NCI-H128 (cell line): ENCODE data around the gene HDAC4.

Experiments used
- DNase-seq: peaks from one replicate; lab custom pipeline; 2025; ENCODE audit not compliant: unreplicated experiment; lab: John Stamatoyannopoulos, UW

HDAC4 gene

DNA sequence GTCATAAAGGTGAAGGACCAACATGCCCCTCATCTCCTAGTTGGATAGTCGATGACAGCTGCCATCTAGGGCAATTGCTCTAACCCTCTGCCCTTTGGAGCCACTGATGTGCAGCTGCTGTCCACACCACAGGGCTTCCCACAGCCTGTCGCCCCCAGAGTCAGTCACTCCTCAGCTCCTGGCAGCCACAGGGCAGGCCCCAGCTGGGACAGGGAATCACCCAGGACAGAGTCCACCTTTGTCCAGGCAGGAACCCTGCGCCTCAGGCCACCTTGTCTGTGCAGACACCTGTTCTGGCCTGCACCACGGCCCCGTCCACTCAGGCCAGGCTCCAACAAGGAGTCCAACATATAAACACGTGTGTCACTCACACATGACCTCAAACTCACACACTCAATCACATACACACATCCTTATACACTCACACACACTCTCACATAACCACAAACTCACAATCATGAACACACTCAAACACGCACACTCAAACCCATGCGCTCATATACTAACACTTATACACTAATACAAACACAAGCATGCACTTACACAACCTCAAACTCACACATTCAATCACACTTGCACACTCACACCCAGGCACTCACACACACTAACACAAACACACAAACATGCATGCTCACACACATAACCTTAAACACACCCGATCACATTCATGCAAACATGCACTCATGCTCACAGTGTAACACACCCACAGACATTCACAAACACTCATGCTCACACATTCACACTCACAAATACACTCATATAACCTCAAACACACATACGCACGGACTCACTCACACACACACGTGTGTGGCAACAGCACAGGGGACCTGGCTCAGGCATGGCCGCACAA, 29.7 kb downstream of the HDAC4 start:
- DNase-seq, result no peak

DNA sequence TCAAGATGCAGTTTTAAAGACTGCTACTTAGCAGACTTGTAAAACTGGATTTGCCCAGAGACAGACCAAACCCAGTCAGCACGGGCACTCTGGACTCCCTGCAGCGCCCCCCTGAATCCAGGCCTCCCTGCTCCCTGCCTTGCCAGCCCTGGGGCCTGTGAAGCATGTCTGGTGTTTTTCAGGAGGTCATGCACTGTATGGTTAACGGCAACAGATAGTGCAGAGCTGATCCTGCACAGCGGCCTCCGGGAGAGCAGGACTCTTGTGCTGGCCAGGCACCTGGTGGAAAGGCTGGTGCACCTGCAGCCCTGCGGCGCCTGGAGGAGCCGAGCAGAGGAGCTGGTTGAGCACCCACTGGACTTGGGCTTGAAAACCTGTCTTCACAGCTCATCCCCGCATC, 30.4 kb downstream of the HDAC4 start:
- no peak for DNase-seq

DNA sequence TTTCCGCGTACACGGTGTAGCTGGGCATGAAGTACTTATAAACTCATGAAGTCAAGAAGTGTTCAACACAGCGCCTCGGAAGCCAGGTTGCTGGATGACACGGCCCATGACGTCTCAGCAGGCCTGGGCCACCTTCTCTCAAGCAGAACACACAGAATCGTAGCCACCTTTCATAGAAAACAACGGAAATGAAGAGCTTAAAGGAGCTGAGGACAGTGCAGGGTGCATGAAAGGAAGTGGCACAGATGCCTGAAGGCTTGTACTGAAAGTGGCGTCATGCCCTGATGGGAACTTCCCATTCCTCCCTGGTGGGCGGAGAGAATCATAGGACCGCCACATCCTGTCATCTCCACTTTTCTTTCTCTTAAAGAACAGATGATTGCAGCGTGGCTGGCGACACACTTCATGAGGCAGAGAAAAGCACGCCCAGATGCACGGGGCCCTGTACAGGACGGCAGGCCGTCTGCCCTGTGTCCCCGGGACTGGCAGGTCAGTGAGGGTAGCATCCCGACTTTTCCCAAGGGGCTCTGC, 31.1 kb downstream of the HDAC4 start:
- no peak for DNase-seq

DNA sequence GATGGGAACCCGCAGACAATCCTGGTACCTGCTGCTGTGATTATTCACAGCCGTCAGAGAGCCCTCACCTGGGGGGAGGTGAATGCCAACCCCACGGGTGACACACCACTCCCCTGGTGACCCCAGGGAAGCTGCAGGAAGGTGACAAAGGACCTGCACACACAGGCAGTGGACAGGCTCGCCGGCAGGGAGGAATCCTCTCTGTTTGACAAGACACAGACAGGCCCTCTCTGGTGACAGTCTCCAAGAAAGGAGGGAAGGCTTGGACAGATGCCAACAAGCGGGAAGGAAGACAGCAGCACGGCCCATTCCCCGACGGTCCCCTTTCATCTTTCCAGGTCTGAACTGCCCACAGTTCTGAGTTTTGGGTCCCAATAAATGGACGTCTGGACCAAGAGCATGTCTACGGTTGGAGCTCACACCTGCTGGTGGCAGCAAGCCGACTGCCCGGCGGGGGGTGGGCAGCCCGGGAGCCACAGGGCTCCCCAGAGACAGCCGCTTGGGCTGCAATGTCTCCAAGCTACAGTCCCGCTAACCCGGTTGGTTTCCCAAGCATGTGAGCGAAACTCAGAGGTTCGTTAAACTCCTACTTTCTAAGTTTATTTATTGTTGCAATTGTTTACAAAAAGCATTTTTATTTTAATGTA, 31.8 kb downstream of the HDAC4 start:
- DNase-seq, result no peak

DNA sequence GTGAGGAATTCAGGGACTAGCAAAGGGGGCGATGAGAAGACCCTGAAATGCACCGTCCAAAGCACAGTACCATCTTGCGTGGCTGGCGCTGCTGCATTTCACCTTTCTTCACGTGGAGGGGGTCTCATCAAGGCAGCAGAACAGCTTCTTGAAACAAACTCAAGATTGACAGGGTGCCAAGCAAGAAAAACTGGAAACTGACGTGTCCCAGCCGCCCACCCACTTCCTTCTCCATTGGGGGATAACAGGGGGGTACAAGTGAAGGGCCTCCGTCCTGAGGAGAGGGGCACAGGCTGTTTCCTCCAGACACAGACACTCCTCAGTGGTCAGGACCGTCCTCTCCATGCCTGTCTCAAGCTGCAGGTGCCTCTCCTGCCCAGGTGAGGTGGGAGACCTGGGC, 32.5 kb downstream of the HDAC4 start:
- no peak for DNase-seq

DNA sequence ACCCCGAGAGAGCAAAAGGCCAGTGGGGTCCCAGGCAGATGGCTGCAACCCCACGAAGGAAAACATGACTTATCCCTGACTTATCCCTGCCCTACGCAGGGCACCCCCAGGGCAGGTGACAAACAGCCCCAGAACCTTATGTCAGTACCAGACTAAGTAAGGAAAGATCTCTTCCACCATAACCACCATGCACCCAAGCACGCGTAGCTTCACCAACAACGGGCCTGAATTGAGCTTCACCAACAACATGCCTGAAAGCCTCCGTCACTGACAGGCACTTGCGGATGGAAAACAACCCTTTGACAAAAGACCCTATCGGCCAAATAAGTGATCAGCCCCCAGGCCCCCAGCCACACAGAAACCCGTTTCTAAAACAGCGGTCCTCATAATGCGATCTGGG, 34.1 kb downstream of the HDAC4 start:
- no peak for DNase-seq

DNA sequence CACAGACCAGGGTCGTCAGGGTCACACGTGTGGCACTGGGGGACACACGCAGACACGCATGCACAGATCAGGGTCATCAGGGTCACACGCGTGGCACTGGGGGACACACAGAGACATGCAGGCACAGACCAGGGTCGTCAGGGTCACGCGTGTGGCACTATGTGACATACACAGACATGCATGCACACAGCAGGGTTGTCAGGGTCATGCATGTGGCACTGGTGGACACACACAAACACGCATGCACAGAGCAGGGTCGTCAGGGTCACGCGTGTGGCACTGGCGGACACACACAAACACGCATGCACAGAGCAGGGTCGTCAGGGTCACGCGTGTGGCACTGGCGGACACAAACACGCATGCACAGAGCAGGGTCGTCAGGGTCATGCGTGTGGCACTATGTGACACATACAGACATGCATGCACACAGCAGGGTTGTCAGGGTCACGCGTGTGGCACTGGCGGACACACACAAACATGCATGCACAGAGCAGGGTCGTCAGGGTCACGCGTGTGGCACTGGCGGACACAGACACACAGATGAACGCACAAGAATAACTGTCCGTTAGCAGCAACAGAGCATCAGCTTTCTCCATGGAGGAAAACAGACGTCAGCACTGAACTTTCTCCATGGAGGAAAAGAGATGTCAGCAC, 34.9 kb downstream of the HDAC4 start:
- no peak for DNase-seq

DNA sequence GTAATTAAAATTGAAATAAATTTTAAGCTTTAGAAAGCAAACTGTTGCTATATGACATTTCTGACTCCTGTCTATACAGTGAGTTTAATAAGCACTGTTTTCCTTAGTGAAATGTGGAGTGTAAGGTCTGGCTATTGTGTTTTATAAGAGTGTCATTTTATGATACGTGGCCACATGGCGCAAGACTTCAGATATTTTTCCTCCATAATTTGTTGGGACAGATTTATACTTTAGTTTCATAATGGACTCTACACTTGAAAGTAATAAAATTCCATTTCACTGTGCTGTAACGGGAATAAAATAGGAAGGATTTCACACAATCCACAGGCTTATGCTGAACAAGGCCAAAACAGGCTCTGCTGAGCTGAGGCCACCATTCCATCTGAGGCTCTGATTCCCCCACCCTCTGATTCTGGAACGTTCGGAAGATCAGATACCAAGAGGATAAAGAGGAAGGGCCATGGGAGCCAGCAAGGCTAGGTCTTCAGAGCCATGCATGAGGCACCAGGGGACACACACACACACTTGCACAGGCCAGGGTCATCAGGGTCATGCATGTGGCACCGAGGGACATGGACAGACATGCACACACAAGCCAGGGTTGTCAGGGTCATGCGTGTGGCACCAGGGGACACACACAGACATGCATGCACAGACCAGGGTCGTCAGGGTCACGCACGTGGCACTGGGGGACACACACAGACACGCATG, 35.6 kb downstream of the HDAC4 start:
- DNase-seq, result no peak

DNA sequence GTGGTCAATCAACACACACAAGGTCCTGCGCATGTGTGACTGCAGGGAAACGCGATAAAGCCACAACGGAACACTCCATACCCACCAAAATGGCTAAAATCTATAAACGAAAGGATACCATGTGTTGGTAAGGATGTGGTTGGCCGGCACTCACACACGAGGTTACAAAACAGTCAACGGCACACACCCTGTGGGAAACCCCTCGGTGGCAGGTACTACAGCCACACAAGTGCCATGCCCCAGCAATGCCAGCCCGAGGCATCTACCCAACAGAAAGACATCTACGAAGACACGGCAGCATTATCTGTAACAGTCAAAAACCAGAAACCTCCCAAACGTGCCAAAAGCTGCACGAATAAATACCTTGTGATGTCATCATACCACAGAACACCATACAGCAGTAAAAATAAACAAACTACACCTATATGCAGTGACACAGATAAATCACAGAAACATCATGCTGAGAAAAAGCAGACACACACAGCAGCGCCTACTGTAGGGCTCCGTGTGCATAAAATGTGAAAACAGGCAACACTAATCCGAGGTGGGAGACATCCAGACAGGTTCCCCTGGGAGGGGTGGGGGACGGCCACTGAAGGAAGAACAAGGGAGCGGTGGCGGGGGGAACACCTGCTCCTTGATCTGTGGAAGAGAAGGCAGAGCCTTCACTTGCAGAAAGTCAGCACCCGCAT, 36.7 kb downstream of the HDAC4 start:
- no peak for DNase-seq

DNA sequence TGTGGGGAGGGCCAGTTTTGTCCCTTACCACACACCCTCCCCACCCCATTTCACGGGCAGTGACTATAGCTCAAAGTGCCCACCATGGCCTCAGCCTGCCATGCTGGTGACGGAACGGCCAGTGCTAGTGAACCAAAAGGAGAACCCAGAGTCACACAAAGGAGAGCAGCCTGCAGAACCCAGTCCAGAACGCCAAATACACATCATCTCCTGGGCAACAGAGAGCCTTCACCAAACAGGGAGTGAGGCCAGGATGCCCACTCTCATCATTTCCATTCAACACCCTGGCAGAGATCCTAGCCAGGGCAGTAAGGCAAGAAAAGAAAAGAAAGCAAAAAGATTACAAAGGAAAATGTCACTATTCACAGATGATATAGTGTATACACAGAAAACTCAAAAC, 38.3 kb downstream of the HDAC4 start:
- DNase-seq, result no peak

DNA sequence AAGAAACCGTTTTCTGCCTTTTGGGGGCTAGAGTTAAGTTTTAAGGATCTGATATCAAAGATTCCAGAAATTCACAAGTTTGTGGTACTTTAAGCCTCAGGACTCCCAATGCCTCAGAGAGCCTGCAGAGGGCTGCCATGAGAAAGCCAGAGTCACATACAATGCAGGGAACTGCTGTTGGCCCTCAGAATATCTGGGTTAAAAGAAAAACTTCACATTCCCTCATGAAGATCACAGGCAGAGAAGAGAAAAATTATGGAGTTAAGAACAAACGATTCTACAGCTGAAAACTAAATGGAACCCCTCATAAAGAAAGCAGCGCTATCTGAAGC, 39.5 kb downstream of the HDAC4 start:
- no peak for DNase-seq

DNA sequence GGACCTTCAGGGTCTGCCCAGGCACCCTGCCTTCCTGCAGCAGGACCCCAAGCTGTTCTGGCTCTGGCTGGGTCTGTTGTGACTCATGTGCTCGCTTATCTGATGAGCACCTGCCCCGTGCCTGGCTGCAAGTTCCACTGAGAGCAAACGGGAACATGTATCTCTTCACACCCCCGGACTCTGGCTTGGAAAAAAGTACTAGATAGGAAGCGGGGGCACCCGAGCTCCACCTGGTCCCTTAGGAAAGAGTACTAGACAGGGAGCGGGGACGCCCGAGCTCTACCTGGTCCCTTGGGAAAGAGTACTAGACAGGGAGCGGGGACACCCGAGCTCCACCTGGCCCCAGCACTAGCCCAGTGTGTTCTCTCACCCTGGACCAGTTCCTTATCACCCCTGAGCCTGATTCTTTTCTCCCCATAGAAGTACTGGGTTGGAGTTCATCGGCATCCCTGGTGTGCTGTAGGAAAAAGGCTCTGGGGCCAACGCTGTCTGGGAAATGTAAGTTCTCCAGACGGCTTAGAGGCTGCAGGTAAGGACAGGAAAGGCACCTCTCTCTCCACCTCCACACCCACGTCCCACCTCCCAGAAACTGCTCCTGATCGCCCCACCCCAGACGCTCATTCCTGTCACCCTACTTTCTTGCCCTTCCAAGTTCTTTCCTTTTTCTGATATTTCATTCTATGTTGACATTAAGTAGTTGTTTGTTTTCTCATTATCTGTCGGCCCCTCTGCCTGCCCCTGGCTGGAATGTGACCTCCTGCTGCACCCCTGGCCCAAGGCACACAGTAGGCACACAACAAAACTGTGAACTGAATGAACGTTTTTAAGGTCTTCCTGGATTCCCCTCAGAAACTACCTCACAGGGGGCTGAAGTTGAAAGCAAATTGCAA, 40.2 kb downstream of the HDAC4 start:
- DNase-seq, result no peak

DNA sequence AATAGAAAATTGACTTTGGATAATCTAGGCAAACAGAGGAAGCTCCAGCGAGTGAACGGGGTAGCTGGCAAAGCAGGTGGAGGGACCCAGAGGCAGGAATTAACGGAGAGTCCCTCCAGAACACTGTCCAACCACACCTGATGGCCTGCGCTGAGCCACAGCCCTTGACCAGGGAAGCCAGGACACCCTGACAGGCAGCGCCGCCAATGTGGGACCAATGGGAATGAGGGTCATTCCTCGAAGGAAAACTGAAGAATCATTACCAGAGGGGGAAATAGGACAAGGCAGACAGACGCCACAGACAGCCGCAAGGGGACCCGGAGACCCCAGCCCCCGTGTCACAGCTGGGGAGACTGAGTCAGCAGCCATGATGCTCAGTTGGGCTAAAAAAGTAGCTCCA, 40.8 kb downstream of the HDAC4 start:
- DNase-seq, result no peak

DNA sequence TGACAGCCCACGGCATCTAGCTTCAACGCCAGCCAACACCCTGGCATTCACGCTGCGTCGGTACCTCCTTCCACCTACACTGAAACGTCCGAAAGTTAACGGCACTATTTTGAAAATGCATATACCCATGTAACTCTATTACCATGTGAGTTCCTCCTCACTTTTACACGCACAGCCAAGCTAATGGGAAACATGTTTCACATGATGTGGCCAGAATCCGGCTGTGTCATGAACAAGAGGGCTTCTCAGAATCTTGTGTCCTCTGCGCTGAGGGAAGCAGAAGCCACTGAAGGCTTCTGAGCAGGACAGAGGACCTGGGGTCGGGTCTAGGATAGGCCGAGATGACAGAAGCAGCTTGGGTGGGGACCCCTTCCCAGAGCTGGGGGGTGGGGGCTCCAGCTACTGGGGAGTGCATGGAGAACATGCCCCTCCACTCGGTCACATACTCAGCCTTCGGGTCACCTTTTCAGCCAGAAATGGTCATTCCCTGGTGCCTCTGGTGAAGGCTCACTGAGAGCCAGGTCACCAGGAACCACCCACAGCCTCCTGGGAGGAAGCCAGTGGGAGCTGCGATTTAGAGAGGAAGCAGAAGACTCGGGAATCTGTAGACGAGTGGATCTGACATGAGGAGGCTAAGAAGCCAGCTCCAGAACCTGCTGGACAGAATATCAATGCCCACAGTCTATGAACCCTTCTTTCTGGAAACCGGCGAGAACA, 41.5 kb downstream of the HDAC4 start:
- DNase-seq, result no peak

DNA sequence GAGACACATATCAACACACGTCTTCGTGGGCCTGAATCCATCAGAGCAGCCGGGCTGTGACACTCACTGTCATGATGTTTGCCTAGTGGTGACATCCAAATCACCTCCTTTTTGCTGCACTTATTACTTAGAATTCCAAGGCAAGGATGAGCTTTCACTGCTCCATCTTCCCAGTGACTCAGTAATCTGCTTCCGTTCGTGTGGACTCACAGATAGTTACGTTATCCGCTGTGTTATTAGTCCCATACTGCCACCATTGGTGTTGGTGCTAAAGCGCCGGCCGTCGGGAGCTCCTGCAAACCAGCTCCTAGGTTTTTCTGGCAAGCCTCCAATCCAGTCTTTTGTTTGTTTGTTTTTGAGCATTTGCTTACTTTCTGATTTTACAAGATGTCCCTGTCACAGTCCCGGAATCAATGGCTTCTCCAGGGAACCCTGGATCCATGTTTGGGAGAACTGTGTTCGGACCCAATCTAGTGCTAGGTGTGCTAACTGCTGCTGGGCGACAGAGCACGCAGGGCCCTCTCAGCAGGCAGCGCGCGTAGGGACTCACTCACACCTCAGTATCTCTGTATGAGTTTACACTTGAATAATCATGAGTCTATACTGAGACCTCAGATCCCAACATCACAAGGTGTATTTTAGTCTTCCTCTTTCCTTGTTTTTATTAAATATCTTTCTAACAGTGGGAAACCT, 42.6 kb downstream of the HDAC4 start:
- DNase-seq, result no peak

DNA sequence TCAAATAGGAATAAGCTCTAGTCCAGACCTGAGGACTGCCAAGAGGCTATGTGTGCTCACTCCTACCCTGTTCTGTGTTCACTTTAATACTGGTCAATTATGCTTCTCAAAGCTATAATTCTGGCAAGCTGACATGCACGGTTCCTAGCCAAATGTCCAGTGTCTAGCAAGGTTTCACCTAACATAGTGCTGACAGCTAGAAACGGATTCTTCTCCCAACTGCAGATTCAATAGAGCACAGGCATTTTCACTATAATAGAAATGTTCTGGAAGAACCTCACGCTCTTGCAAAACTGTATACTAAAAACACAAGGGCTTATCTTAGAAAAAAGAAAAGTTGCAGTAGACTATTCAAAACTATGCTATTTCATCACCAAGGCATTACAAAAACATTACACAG, 45.1 kb downstream of the HDAC4 start:
- DNase-seq, result no peak

DNA sequence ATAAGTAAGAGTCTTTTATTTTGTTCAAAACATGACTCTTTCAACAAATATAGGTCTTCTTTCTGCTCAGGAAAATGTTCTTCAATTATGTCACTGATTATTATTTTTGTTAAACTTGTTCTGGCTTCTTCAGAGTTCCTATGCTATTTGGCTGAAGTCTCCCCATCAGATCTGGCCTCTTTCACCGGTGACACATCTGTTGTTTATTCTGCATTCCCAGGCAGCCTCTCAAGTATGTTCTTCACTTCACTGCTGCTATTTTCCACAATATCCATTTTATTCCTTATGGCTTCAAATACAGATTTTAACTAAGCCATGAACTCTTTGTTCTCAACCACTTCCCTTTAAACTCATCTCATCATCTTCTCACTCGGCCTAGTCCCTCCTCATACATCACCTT, 45.7 kb downstream of the HDAC4 start:
- DNase-seq, result no peak

DNA sequence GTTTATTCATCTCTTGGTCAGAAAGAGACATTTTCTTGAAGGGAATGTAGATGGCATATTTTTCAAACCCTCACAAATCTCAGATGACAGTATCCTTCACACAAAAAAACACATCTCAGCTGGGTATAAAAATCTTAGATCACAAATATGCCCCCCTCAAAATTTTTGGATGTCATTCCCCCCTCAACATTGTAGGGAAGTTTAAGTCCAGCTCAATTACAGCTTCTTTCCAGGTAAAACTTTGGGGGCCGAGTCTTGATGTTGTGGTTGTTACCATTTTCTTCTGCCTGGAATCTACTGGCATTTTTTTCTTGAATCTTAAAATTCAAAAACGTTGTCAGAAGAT, 46.1 kb downstream of the HDAC4 start:
- no peak for DNase-seq
